Loucy (cell line): ENCODE results near the gene ZFP36.

Experiments
- CTCF ChIP-seq: fragments of 200-600 bp; sonication (generic); conservative IDR thresholded peaks from 2 replicates; pipeline ENCODE4 v1.5.1; 2014; ENCODE audit warnings: mild to moderate bottlenecking, antibody characterized with exemption, low read length
- EZH2phosphoT487 ChIP-seq: fragments of 200-600 bp; IDR thresholded peaks from 2 replicates; pipeline ENCODE4 v1.6.1; 2018; ENCODE audit warnings: antibody characterized with exemption, mild to moderate bottlenecking, moderate library complexity, borderline replicate concordance

- TF ChIP-seq CTCF, result peak; percentile 36
- TF ChIP-seq EZH2phosphoT487, result no peak
These were observed 15.8 kb upstream of the ZFP36 start, which contains the start of the genes MED29 and PAF1 for GRCh38 chr19:39390751-39391437.
